ENCODE measurements around the gene WEE2.

Gene WEE2

GRCh38 chr7:141731476-141732149, 23.5 kb downstream of the WEE2 start:
- H3K4me3 ChIP-seq (ENCODE audit: severe bottlenecking), result no peak overlapping the region
- no peaks in the 10 kb centered on the region for H3K4me1 ChIP-seq (ENCODE audit: insufficient read depth, poor library complexity, severe bottlenecking)
- H3K9me3 ChIP-seq (ENCODE audit: severe bottlenecking), result no peaks in the 10 kb centered on the region
- ATAC-seq (ENCODE audit: low read depth) (no peak), DNase-seq (ENCODE audit: low spot score) (no peak)
- H3K36me3 ChIP-seq (ENCODE audit: low read depth), result no peaks in the 10 kb centered on the region; the same call in 1 of the 2 replicates
- no peak overlapping the region for H3K27ac ChIP-seq (ENCODE audit: poor library complexity, severe bottlenecking)
- no peaks in the 10 kb centered on the region for H3K27me3 ChIP-seq (ENCODE audit: insufficient read depth, poor library complexity, severe bottlenecking)
- no peak for TF ChIP-seq CTCF (IDR thresholded peaks at IDR 0.05; ENCODE audit: poor library complexity, severe bottlenecking)

GRCh38 chr7:141737118-141737835, 29.1 kb downstream of the WEE2 start:
- Histone ChIP-seq H3K36me3 (ENCODE audit: low read depth) (peaks cover 39% of the 10 kb centered on the region), H3K27ac (ENCODE audit: poor library complexity, severe bottlenecking) (peak overlapping the region; percentile 25), H3K4me1 (ENCODE audit: insufficient read depth, poor library complexity, severe bottlenecking) (peaks cover 10% of the 10 kb centered on the region), H3K9me3 (ENCODE audit: severe bottlenecking) (no peaks in the 10 kb centered on the region), H3K27me3 (ENCODE audit: insufficient read depth, poor library complexity, severe bottlenecking) (no peaks in the 10 kb centered on the region), H3K4me3 (ENCODE audit: severe bottlenecking) (peak overlapping the region; percentile 73)
- DNase-seq (ENCODE audit: low spot score) (no peak), ATAC-seq (ENCODE audit: low read depth) (peak; percentile 17; the same call in 1 of the 3 replicates)
- no peak for TF ChIP-seq CTCF (IDR thresholded peaks at IDR 0.05; ENCODE audit: poor library complexity, severe bottlenecking)

GRCh38 chr7:141737836-141738591, 29.9 kb downstream of the WEE2 start, which contains the start of gene SSBP1:
Gene SSBP1 (plus strand): TSS chr7:141738358. CDS start chr7:141739167, 809 bp downstream.
- H3K27ac ChIP-seq (ENCODE audit: poor library complexity, severe bottlenecking), result peak within 1 kb of the TSS; percentile 25
- peaks cover 10% of the 10 kb centered on the region for H3K4me1 ChIP-seq (ENCODE audit: insufficient read depth, poor library complexity, severe bottlenecking)
- ATAC-seq (ENCODE audit: low read depth), result peak; percentile 89
- peak; percentile 98 for TF ChIP-seq CTCF (IDR thresholded peaks at IDR 0.05; ENCODE audit: poor library complexity, severe bottlenecking)
- peak; percentile 85 for DNase-seq (ENCODE audit: low spot score)
- H3K9me3 ChIP-seq (ENCODE audit: severe bottlenecking), result no peaks in the 10 kb centered on the region
- no peaks in the 10 kb centered on the region for H3K27me3 ChIP-seq (ENCODE audit: insufficient read depth, poor library complexity, severe bottlenecking)
- H3K36me3 ChIP-seq (ENCODE audit: low read depth), result peaks cover 47% of the 10 kb centered on the region
- peak within 1 kb of the TSS; percentile 73 for H3K4me3 ChIP-seq (ENCODE audit: severe bottlenecking)

- H3K36me3 ChIP-seq (ENCODE audit: low read depth), result peaks cover 52% of the 10 kb centered on the region
- ATAC-seq (ENCODE audit: low read depth) (no peak; the same call in 2 of the 3 replicates), DNase-seq (ENCODE audit: low spot score) (no peak)
- H3K27me3 ChIP-seq (ENCODE audit: insufficient read depth, poor library complexity, severe bottlenecking), result no peaks in the 10 kb centered on the region
- no peaks in the 10 kb centered on the region for H3K9me3 ChIP-seq (ENCODE audit: severe bottlenecking)
- H3K27ac ChIP-seq (ENCODE audit: poor library complexity, severe bottlenecking), result peak overlapping the region; percentile 18
- TF ChIP-seq CTCF (IDR thresholded peaks at IDR 0.05; ENCODE audit: poor library complexity, severe bottlenecking), result no peak
- H3K4me1 ChIP-seq (ENCODE audit: insufficient read depth, poor library complexity, severe bottlenecking), result peaks cover 10% of the 10 kb centered on the region
- peak overlapping the region; percentile 73 for H3K4me3 ChIP-seq (ENCODE audit: severe bottlenecking)
Observed at GRCh38 chr7:141738592-141739013, 30.4 kb downstream of the WEE2 start.
